ENCODE data around the gene ACKR3.

ACKR3 gene

GRCh38 chr2:236617221-236617737 is 47.7 kb downstream of the ACKR3 start:
- TF ChIP-seq REST (IDR thresholded peaks at IDR 0.05; ENCODE audit: insufficient replicate concordance, low read depth) (no peak), CTCF (IDR thresholded peaks at IDR 0.05; ENCODE audit: insufficient read depth, low read length) (no peak), POLR2AphosphoS5 (IDR thresholded peaks at IDR 0.05; ENCODE audit: low read depth) (no peak), SPI1 (IDR thresholded peaks at IDR 0.05; ENCODE audit: borderline replicate concordance, low read depth) (no peak), GABPA (IDR thresholded peaks at IDR 0.05; ENCODE audit: low read depth) (no peak)
- no peak for DNase-seq (ENCODE audit: low read depth in 1 of 2, low spot score in 1 of 2)
- no peaks in the 10 kb centered on the region for H3K27me3 ChIP-seq (ENCODE audit: insufficient read depth, poor library complexity, severe bottlenecking)
- no peak overlapping the region for H3K27ac ChIP-seq (replicated peaks)
- H3K4me3 ChIP-seq (replicated peaks; ENCODE audit: insufficient read depth, low read length): no peak overlapping the region

GRCh38 chr2:236617796-236618195 is 48.2 kb downstream of the ACKR3 start:
- Histone ChIP-seq H3K27me3 (ENCODE audit: insufficient read depth, poor library complexity, severe bottlenecking) (no peaks in the 10 kb centered on the region), H3K27ac (replicated peaks) (no peak overlapping the region), H3K4me3 (replicated peaks; ENCODE audit: insufficient read depth, low read length) (no peak overlapping the region)
- no peak for DNase-seq (ENCODE audit: low read depth in 1 of 2, low spot score in 1 of 2)
- TF ChIP-seq GABPA (IDR thresholded peaks at IDR 0.05; ENCODE audit: low read depth): no peak
- TF ChIP-seq SPI1 (IDR thresholded peaks at IDR 0.05; ENCODE audit: borderline replicate concordance, low read depth): no peak
- TF ChIP-seq POLR2AphosphoS5 (IDR thresholded peaks at IDR 0.05; ENCODE audit: low read depth): no peak

GRCh38 chr2:236618370-236618769 is 48.7 kb downstream of the ACKR3 start:
- no peak for DNase-seq (ENCODE audit: low read depth in 1 of 2, low spot score in 1 of 2)
- no peak overlapping the region for H3K27ac ChIP-seq (replicated peaks)
- no peaks in the 10 kb centered on the region for H3K27me3 ChIP-seq (ENCODE audit: insufficient read depth, poor library complexity, severe bottlenecking)
- no peak overlapping the region for H3K4me3 ChIP-seq (replicated peaks; ENCODE audit: insufficient read depth, low read length)
- TF ChIP-seq GABPA (IDR thresholded peaks at IDR 0.05; ENCODE audit: low read depth) (no peak), REST (IDR thresholded peaks at IDR 0.05; ENCODE audit: insufficient replicate concordance, low read depth) (no peak), CTCF (IDR thresholded peaks at IDR 0.05; ENCODE audit: insufficient read depth, low read length) (no peak), POLR2AphosphoS5 (IDR thresholded peaks at IDR 0.05; ENCODE audit: low read depth) (no peak), SPI1 (IDR thresholded peaks at IDR 0.05; ENCODE audit: borderline replicate concordance, low read depth) (no peak)

- no peaks in the 10 kb centered on the region for H3K27me3 ChIP-seq (ENCODE audit: insufficient read depth, poor library complexity, severe bottlenecking)
- no peak overlapping the region for H3K27ac ChIP-seq (replicated peaks)
- no peak for TF ChIP-seq SPI1 (IDR thresholded peaks at IDR 0.05; ENCODE audit: borderline replicate concordance, low read depth)
- no peak for TF ChIP-seq REST (IDR thresholded peaks at IDR 0.05; ENCODE audit: insufficient replicate concordance, low read depth)
- TF ChIP-seq CTCF (IDR thresholded peaks at IDR 0.05; ENCODE audit: insufficient read depth, low read length): no peak
- no peak for TF ChIP-seq GABPA (IDR thresholded peaks at IDR 0.05; ENCODE audit: low read depth)
- H3K4me3 ChIP-seq (replicated peaks; ENCODE audit: insufficient read depth, low read length): no peak overlapping the region
- DNase-seq (ENCODE audit: low read depth in 1 of 2, low spot score in 1 of 2): no peak
Measured at GRCh38 chr2:236619910-236620612, 50.4 kb downstream of the ACKR3 start.
